Measurements from ENCODE around the gene RP2.

DNA sequence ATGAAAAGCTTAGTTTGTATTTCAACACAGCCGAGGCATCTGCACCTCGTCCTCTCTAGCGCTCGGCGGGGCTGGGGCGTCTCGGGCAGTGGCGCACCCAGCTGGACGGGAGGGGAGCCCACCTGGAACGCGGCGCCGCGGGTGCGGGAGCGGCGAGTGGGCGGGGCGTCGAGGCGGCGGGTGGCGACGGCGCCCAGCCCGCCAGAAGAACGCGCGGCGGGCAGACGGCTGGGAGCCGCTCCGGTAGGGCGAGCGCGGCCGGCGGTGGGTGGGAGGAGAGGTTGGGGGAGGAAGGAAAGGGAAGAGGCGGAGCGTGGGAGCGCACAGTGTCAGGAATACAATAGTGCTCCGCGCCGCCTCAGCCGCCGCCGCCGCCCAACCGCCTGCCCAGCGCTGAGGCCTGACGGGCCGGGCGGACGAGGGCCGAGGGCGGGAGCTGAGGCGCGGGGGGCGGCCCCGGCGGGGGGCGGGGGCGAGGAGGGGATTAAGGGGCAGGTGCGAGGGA, 75.3 kb downstream of the RP2 start, which contains the start of gene JADE3:
- TF ChIP-seq, protein P1, sequence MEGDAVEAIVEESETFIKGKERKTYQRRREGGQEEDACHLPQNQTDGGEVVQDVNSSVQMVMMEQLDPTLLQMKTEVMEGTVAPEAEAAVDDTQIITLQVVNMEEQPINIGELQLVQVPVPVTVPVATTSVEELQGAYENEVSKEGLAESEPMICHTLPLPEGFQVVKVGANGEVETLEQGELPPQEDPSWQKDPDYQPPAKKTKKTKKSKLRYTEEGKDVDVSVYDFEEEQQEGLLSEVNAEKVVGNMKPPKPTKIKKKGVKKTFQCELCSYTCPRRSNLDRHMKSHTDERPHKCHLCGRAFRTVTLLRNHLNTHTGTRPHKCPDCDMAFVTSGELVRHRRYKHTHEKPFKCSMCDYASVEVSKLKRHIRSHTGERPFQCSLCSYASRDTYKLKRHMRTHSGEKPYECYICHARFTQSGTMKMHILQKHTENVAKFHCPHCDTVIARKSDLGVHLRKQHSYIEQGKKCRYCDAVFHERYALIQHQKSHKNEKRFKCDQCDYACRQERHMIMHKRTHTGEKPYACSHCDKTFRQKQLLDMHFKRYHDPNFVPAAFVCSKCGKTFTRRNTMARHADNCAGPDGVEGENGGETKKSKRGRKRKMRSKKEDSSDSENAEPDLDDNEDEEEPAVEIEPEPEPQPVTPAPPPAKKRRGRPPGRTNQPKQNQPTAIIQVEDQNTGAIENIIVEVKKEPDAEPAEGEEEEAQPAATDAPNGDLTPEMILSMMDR (optimal IDR thresholded peaks at IDR 0.05 in 1 of 3, IDR thresholded peaks at IDR 0.05 in 1 of 3, conservative IDR thresholded peaks at IDR 0.05 in 1 of 3; ENCODE audit: extremely low read depth in 1 of 3, insufficient read depth in 2 of 3, low read length in 3 of 3): peak in 1 of 3 experiments; percentile 19
- no peak for TF ChIP-seq EZH2 (IDR thresholded peaks at IDR 0.05; ENCODE audit: low read length)

Measured in keratinocyte (primary cell).